GM18526 (cell line): Measurements from ENCODE around the gene KCNQ5.

Experiments used
- POLR2A ChIP-seq: IDR thresholded peaks from 3 replicates; pipeline ENCODE4 v1.6.1; 2011; ENCODE audit not compliant: insufficient read length; ENCODE audit errors: extremely low read depth

KCNQ5 gene

GRCh38 chr6:73152966-73153757 is 531.3 kb downstream of the KCNQ5 start:
- no peak for TF ChIP-seq POLR2A

GRCh38 chr6:73156793-73157767 is 535.2 kb downstream of the KCNQ5 start:
- no peak for TF ChIP-seq POLR2A

- TF ChIP-seq POLR2A, result no peak
These were observed 536.0 kb downstream of the KCNQ5 start for GRCh38 chr6:73157870-73158269.

GRCh38 chr6:73169111-73169510 is 547.2 kb downstream of the KCNQ5 start:
- no peak for TF ChIP-seq POLR2A

- no peak for TF ChIP-seq POLR2A
These were observed 547.8 kb downstream of the KCNQ5 start for GRCh38 chr6:73169633-73170032.

GRCh38 chr6:73174646-73175045 is 552.8 kb downstream of the KCNQ5 start:
- TF ChIP-seq POLR2A, result no peak

GRCh38 chr6:73176057-73176456 is 554.2 kb downstream of the KCNQ5 start:
- TF ChIP-seq POLR2A, result no peak

- TF ChIP-seq POLR2A, result no peak
These were observed 555.5 kb downstream of the KCNQ5 start for GRCh38 chr6:73177221-73177944.

GRCh38 chr6:73180076-73180738 is 558.3 kb downstream of the KCNQ5 start:
- TF ChIP-seq POLR2A, result no peak

- no peak for TF ChIP-seq POLR2A
These were observed 559.1 kb downstream of the KCNQ5 start for GRCh38 chr6:73180763-73181619.

- TF ChIP-seq POLR2A, result no peak
These were observed 560.2 kb downstream of the KCNQ5 start for GRCh38 chr6:73182021-73182607.

- TF ChIP-seq POLR2A, result no peak
These were observed 572.9 kb downstream of the KCNQ5 start for GRCh38 chr6:73194744-73195143.

- TF ChIP-seq POLR2A, result no peak
These were observed 578.4 kb downstream of the KCNQ5 start for GRCh38 chr6:73200247-73200646.
